H1 (cell line): Measurements from ENCODE around the gene PHF8. TPM values are rescaled to one million over a fixed set of nuclear protein-coding genes. Genes with fewer than 3 reads are reported as not detected.

Source experiments
- BACH1 ChIP-seq: IDR thresholded peaks from 2 replicates; pipeline ENCODE4 v1.6.1; 2012; ENCODE audit warnings: low read length, improper control_type of control experiment
- E2F6 ChIP-seq: IDR thresholded peaks from 2 replicates; pipeline ENCODE4 v1.6.1; 2012; ENCODE audit warnings: inconsistent platforms
- RAD21 ChIP-seq, 2 experiments: IDR thresholded peaks in 1 of 2; conservative IDR thresholded peaks in 1 of 2; 2 replicates each; pipeline ENCODE4 v1.6.1; 2011; ENCODE audit warnings: low read depth in 2 of 2, low read length in 2 of 2, improper control_type of control experiment in 1 of 2, inconsistent platforms in 1 of 2, mild to moderate bottlenecking in 1 of 2, moderate library complexity in 1 of 2
- SIX5 ChIP-seq: IDR thresholded peaks from 2 replicates; pipeline ENCODE4 v1.6.1; 2011; ENCODE audit warnings: mild to moderate bottlenecking, low read depth, low read length
- SP4 ChIP-seq: IDR thresholded peaks from 2 replicates; pipeline ENCODE4 v1.6.1; 2012; ENCODE audit warnings: low read length, inconsistent platforms
- YY1 ChIP-seq: IDR thresholded peaks from 2 replicates; pipeline ENCODE4 v1.6.1; 2011; ENCODE audit warnings: low read depth, mild to moderate bottlenecking, low read length
- polyA plus RNA-seq, 7 experiments: library from polyadenylated mRNA; depleted of rRNA in 3 of 7; stranded (reverse) in 5 of 7; unstranded in 2 of 7; fragments of >200 nt in 5 of 7; fragments of 200-250 nt in 2 of 7; gene quantifications; 1 replicate in 5 of 7; 2 replicates in 1 of 7; 4 replicates in 1 of 7; pipeline versions ENCODE4 v1.2.1 to v1.2.3, GENCODE V29; 2011 to 2013; ENCODE audit warnings: missing spikeins in 2 of 7, mixed read lengths in 2 of 7
- total RNA-seq: library from RNA; stranded (reverse); fragmentation: NEBNext Ultra II Directional; extraction: Animal tissue kit (Norgen Biotek cat#: 25700); gene quantifications from 2 replicates; pipeline ENCODE4 v1.2.1, GENCODE V29; 2021

Gene PHF8
- total and polyA plus RNA-seq, 2 of the 8 experiments (the other 6 are each of a cell fraction or from before 2014, with no cell fraction given): 14.6 to 27.6 TPM

- TF ChIP-seq RAD21 (IDR thresholded peaks at IDR 0.05 in 1 of 2, conservative IDR thresholded peaks at IDR 0.05 in 1 of 2; ENCODE audit: low read depth in 2 of 2, low read length in 2 of 2): no peak
- TF ChIP-seq SP4: no peak
- TF ChIP-seq BACH1: no peak
- no peak for TF ChIP-seq SIX5
- TF ChIP-seq YY1: no peak
- no peak for TF ChIP-seq E2F6
Observed at GRCh38 chrX:54024350-54024749, 19.9 kb downstream of the PHF8 start (continued).
